ENCODE measurements around the gene KIF21B. TPM values are rescaled to one million over a fixed set of nuclear protein-coding genes. Genes with fewer than 3 reads are reported as not detected.

Gene KIF21B
- total RNA-seq, 4 donors from 2014 or later, result 1.2 to 1.9 (median 1.6) TPM

DNA sequence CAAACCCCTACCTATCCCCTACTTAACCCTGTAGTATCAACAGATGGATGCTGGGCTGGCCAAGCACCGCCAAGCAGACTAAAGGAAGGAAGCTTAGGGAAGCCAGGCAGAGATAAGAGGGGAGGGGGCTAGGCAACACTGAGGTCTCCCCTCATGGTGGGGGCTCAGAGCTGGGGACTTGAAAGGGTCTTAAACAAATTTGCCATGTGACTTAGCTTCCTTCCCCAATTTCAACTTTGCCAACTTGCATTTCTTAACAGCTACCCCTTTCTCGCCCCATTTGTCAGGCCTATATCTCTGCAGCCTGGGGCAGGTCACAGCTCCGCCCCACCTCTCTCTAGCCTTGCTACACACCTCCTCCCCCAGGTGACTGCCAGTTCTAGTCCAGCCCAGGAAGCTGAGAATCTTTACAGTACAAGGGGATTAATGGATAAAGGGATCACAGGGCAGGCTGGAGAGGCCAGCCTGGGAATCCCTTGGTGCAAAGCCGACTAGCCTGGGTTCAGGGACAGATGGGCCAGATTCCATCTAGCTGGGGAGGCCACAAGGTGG, 3.4 kb downstream of the KIF21B start:
- Histone ChIP-seq H3K27ac (peak overlapping the region in 1 of 4 donors; percentile 7), H3K36me3 (no peaks in the 10 kb centered on the region), H3K4me3 (no peak overlapping the region), H3K9me3 (no peaks in the 10 kb centered on the region), H3K27me3 (peaks cover 22% of the 10 kb centered on the region), H3K4me1 (peaks cover 0 to 63% (median 22%) of the 10 kb centered on the region in 3 donors)
- TF ChIP-seq POLR2A (IDR thresholded peaks at IDR 0.05), result no peak
- TF ChIP-seq EP300 (IDR thresholded peaks at IDR 0.05), result no peak
- TF ChIP-seq, protein P1, sequence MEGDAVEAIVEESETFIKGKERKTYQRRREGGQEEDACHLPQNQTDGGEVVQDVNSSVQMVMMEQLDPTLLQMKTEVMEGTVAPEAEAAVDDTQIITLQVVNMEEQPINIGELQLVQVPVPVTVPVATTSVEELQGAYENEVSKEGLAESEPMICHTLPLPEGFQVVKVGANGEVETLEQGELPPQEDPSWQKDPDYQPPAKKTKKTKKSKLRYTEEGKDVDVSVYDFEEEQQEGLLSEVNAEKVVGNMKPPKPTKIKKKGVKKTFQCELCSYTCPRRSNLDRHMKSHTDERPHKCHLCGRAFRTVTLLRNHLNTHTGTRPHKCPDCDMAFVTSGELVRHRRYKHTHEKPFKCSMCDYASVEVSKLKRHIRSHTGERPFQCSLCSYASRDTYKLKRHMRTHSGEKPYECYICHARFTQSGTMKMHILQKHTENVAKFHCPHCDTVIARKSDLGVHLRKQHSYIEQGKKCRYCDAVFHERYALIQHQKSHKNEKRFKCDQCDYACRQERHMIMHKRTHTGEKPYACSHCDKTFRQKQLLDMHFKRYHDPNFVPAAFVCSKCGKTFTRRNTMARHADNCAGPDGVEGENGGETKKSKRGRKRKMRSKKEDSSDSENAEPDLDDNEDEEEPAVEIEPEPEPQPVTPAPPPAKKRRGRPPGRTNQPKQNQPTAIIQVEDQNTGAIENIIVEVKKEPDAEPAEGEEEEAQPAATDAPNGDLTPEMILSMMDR (IDR thresholded peaks at IDR 0.05), result no peak
- no peak for TF ChIP-seq POLR2AphosphoS5 (IDR thresholded peaks at IDR 0.05)
- no peak for ATAC-seq
- 74% methylated on average over 2 of the region's 4 CpGs; no CpG with 5 or more reads in 1 of the 2 donors for WGBS, 2 donors (ENCODE audit: low coverage in 1 of 2)

DNA sequence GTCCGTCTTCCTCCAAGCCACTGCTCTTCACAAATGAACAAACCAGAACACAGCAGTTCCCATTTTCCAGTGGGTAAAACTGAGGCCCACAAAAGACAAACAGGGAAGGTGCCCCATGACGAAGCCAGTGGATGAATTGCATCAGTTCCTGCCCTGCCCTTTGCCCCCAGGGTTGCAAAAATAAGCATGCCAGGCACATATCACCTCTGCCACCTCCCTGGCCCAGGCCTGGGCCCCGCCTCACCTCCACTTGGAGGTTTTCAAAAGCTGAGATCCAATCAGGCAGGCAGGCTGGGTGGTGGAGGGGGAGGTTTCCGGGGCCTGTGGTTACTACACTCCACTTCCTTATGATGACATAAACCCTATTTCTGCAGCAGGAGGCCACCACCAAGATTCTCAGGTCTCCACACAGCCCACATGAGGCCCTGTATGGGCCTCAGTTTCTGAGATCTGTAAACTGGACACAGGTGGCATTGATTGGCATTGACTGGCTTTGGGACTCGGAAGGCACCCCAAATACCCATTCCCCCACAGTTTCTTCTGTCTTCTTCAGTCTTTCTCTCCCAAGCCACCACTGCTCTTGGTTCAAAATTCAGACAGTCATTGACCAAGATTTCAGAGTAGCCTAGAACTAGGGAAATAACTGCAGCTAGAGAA, 4.1 kb downstream of the KIF21B start:
- Histone ChIP-seq H3K36me3 (no peaks in the 10 kb centered on the region), H3K27ac (no peak overlapping the region), H3K27me3 (peaks cover 25% of the 10 kb centered on the region), H3K4me3 (no peak overlapping the region), H3K4me1 (peaks cover 0 to 59% (median 22%) of the 10 kb centered on the region in 3 donors), H3K9me3 (no peaks in the 10 kb centered on the region)
- ATAC-seq, result no peak
- no peak for TF ChIP-seq POLR2A (IDR thresholded peaks at IDR 0.05)
- TF ChIP-seq POLR2AphosphoS5 (IDR thresholded peaks at IDR 0.05), result no peak
- no peak for TF ChIP-seq EP300 (IDR thresholded peaks at IDR 0.05)
- TF ChIP-seq, protein P1 (IDR thresholded peaks at IDR 0.05), result no peak
- WGBS, 2 donors (ENCODE audit: low coverage in 1 of 2), result 75 to 77% methylated on average over 2 to 5 of the region's 5 CpGs

DNA sequence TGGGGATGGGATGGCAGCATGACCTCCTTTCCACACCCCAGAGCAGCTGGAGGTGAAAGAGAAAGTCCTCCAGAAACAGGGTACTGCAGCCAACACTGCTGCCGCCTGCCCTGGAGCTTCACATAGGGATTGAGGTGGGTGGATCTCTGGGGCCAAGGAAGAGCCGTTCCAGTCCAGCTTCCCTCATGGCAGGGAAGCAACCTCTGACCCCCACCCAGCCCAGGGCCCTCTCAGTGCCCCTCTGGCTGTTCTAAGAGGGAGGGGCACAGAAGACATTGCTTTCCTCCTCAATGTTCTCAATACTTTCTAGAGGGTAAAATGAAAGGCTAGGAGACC, 5.7 kb downstream of the KIF21B start:
- no peak for ATAC-seq
- Histone ChIP-seq H3K4me1 (peaks cover 0 to 49% (median 18%) of the 10 kb centered on the region in 3 donors), H3K27me3 (peaks cover 38% of the 10 kb centered on the region), H3K27ac (no peak overlapping the region), H3K36me3 (no peaks in the 10 kb centered on the region), H3K9me3 (no peaks in the 10 kb centered on the region), H3K4me3 (no peak overlapping the region)
- 70% methylated on average over 2 of the region's 2 CpGs; no CpG with 5 or more reads in 1 of the 2 donors for WGBS, 2 donors (ENCODE audit: low coverage in 1 of 2)
- TF ChIP-seq EP300 (IDR thresholded peaks at IDR 0.05) (no peak), POLR2AphosphoS5 (IDR thresholded peaks at IDR 0.05) (no peak), POLR2A (IDR thresholded peaks at IDR 0.05) (no peak)
- TF ChIP-seq, protein P1 (IDR thresholded peaks at IDR 0.05), result no peak

DNA sequence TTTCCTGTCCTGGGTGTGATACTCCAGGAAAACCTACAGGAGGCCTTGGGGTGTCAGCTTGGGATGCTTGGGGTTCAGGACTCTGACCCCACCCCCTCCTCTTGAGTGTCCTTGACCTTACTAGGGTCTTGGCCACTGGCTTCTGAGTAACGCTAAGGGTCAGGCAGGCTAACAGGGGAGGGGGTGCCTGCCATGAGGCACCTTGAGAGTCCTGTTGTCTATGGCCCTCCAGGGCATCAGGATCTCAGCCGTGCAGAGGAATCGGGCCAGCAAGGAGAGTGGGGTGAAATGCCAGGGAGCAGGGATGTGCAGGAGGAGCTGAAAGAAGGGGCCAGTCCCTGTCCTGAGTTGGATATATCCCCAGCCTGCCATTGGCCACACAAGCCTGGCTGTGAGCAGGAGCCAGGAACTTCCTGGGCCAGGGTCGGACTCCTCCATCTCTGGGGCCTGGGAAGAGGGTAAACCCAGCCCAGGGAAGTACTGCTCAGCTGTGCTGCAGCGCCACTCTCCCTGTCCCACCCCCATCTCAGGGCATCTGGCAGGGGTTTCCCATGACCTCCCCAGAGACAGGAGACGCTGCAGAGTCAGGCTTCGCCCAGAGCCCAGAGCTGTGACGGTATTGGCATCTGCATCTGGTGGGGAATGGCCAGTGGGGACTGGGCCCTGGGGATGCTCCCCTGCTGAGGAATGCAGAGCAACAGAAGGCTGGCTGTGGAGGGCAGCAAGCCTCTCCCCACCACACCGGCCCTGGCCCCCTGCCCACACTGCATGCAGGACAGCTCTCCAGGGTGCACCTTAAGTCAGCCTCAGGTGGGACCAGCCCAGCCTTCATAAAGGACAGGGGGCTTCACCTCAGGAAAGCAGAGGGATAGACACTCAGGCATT, 6.3 kb downstream of the KIF21B start:
- 80% methylated on average over 1 of the region's 9 CpGs; no CpG with 5 or more reads in 1 of the 2 donors for WGBS, 2 donors (ENCODE audit: low coverage in 1 of 2)
- Histone ChIP-seq H3K4me3 (no peak overlapping the region), H3K36me3 (no peaks in the 10 kb centered on the region), H3K4me1 (peaks cover 0 to 43% (median 12%) of the 10 kb centered on the region in 3 donors), H3K27ac (no peak overlapping the region), H3K27me3 (peaks cover 39% of the 10 kb centered on the region), H3K9me3 (no peaks in the 10 kb centered on the region)
- no peak for TF ChIP-seq POLR2A (IDR thresholded peaks at IDR 0.05)
- no peak for TF ChIP-seq EP300 (IDR thresholded peaks at IDR 0.05)
- no peak for TF ChIP-seq POLR2AphosphoS5 (IDR thresholded peaks at IDR 0.05)
- TF ChIP-seq, protein P1 (IDR thresholded peaks at IDR 0.05), result no peak
- no peak for ATAC-seq
